GM12873 (cell line): ENCODE measurements around the gene SASH1.

Experiments
- TF ChIP-seq, protein P1 (sequence below): IDR thresholded peaks from 2 replicates; pipeline ENCODE4 v1.5.1; 2012; ENCODE audit warnings: low read depth, mild to moderate bottlenecking, moderate library complexity, low read length, control low read depth; ENCODE audit not compliant: insufficient read depth; ENCODE audit errors: missing control alignments

The SASH1 gene

GRCh38 chr6:148351309-148351708 lies 8.7 kb downstream of the SASH1 start:
- TF ChIP-seq, protein P1, sequence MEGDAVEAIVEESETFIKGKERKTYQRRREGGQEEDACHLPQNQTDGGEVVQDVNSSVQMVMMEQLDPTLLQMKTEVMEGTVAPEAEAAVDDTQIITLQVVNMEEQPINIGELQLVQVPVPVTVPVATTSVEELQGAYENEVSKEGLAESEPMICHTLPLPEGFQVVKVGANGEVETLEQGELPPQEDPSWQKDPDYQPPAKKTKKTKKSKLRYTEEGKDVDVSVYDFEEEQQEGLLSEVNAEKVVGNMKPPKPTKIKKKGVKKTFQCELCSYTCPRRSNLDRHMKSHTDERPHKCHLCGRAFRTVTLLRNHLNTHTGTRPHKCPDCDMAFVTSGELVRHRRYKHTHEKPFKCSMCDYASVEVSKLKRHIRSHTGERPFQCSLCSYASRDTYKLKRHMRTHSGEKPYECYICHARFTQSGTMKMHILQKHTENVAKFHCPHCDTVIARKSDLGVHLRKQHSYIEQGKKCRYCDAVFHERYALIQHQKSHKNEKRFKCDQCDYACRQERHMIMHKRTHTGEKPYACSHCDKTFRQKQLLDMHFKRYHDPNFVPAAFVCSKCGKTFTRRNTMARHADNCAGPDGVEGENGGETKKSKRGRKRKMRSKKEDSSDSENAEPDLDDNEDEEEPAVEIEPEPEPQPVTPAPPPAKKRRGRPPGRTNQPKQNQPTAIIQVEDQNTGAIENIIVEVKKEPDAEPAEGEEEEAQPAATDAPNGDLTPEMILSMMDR: no peak

GRCh38 chr6:148358196-148358785 lies 15.7 kb downstream of the SASH1 start:
- TF ChIP-seq, protein P1: no peak

GRCh38 chr6:148359228-148359627 lies 16.6 kb downstream of the SASH1 start:
- TF ChIP-seq, protein P1: no peak

DNA sequence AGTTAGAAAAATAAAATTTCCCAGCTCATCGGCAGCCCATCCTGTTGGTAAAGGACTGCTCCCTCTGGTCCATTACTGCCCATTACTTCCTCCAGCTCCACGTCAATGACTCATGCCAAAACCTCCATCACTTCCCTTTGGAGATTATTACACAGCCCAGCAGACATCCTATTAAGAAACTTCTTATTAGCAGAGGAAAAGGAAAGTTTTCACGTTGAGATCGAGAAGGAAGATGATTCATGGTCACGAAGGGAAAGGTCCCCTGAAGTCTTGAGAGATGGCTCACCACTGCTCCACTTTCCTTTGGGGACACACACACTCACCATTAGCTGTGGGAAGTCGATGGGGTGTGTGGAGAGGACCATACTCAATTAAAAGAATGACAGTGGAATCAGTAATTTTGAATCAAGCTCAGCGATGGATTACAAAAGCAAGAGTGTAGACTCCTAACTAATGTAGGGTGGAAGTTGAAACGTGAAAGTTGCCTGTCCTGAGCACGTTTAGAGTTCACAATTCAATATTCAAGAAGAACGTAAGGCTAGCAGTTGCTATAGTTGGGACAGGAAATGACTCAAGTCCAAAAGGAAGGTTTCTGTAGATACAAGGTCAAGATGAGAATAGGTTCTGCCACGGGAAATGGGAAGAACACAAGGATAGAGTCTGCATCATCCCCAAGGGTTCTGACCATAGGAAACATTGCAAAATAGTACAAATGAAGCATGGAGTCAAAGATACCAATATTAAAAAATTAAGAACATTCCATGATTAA lies 21.6 kb downstream of the SASH1 start:
- TF ChIP-seq, protein P1: no peak

- TF ChIP-seq, protein P1: no peak
Observed at GRCh38 chr6:148365041-148365440, 22.4 kb downstream of the SASH1 start.

- TF ChIP-seq, protein P1: no peak
Observed at GRCh38 chr6:148367411-148368024, 24.9 kb downstream of the SASH1 start.

DNA sequence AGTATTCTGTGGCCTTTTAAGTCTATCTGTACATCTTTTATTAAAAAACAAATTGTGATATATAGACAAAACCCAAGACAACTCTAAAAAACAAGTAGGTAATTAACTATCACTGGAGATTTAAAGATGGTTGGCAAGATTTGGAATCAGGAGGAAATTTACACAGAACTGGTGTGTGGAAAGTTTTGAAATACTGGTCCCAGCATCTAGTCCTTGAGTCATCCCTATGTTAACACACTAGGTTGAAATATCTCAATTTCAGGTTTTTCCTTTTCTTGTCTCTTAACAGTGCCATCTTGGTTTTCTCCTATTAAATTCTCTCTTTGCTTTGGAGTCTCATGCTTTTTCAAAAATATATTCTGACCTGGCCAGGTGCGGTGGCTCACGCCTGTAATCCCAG lies 27.5 kb downstream of the SASH1 start:
- TF ChIP-seq, protein P1: no peak
